GM12878 (cell line): Measurements from ENCODE around the gene MDM4. TPM values are rescaled to one million over a fixed set of nuclear protein-coding genes. Genes with fewer than 3 reads are reported as not detected.

Source experiments
- ATAC-seq: fragments of 200-7000 bp; cut with Tn5 transposase; 3 replicates; pipeline ENCODE4 v1.9.1; 2020; ENCODE audit warnings: mild to moderate bottlenecking, moderate library complexity
- BruUV-seq: library from RNA; stranded (reverse); fragments of 400-500 nt; replicated peaks from 2 replicates; lab custom pipeline; 2021; lab: Mats Ljungman, UMichigan
- CTCF ChIA-PET: fragments of 300-600 bp; sonication (Branson Sonifier 250); formaldehyde crosslinking; extraction: SDS; loops from one replicate; lab custom pipeline; 2021; ENCODE audit warnings: inconsistent platforms; lab: Yijun Ruan, JAX
- POLR2A ChIA-PET: fragments of 350-600 bp; formaldehyde crosslinking; extraction: SDS; loops from one replicate; lab custom pipeline; 2021; ENCODE audit warnings: inconsistent platforms; lab: Charles Lee
- RAD21 ChIA-PET: fragments of 300-600 bp; sonication (Branson Sonifier 250); formaldehyde crosslinking; loops from one replicate; lab custom pipeline; 2023; ENCODE audit warnings: antibody characterized with exemption; ENCODE audit not compliant: unreplicated experiment; lab: Charles Lee
- SMC1A ChIA-PET: fragments of 300-600 bp; sonication (Branson Sonifier 250); formaldehyde crosslinking; loops from one replicate; lab custom pipeline; 2023; ENCODE audit not compliant: unreplicated experiment, uncharacterized antibody; lab: Charles Lee
- DNase-seq: peaks from one replicate; pipeline ENCODE4 v3.0.0-alpha.2; 2011; ENCODE audit warnings: low read depth, low spot score
- FAIRE-seq: peaks from 3 replicates; lab custom pipeline; 2011; peaks lifted over from hg19 to GRCh38; lab: Jason Lieb, UNC
- H2AFZ ChIP-seq: 2 replicates; pipeline ENCODE4 v1.6.0; 2011; ENCODE audit warnings: low read depth, low read length, control low read depth; ENCODE audit not compliant: control insufficient read depth
- H3K27ac ChIP-seq: 2 replicates; pipeline ENCODE4 v1.5.1; 2011; ENCODE audit warnings: control low read depth; ENCODE audit not compliant: control insufficient read depth, insufficient read depth
- H3K27me3 ChIP-seq, 2 experiments: replicated peaks in 1 of 2; 2 replicates each; pipeline versions ENCODE4 v1.6.0 to v1.6.1; 2011; ENCODE audit warnings: low read length in 1 of 2; ENCODE audit not compliant: control insufficient read depth in 2 of 2, insufficient read depth in 2 of 2
- H3K36me3 ChIP-seq, 2 experiments: 2 replicates each; pipeline ENCODE4 v1.5.1; 2011; ENCODE audit warnings: low read length in 1 of 2; ENCODE audit not compliant: control insufficient read depth in 2 of 2, insufficient read depth in 2 of 2
- H3K4me1 ChIP-seq: 2 replicates; pipeline ENCODE4 v1.6.1; 2011; ENCODE audit warnings: mild to moderate bottlenecking, low read length, moderate library complexity, mixed read lengths; ENCODE audit not compliant: control insufficient read depth, insufficient read depth
- H3K4me2 ChIP-seq: 2 replicates; pipeline ENCODE4 v1.6.0; 2011; ENCODE audit warnings: control low read depth; ENCODE audit not compliant: control insufficient read depth, insufficient read depth
- H3K4me3 ChIP-seq: fragments of 200-600 bp; sonication (generic); 2 replicates; pipeline ENCODE4 v1.5.1; 2016
- H3K79me2 ChIP-seq: 2 replicates; pipeline ENCODE4 v1.6.0; 2011; ENCODE audit warnings: low read length; ENCODE audit not compliant: control insufficient read depth, insufficient read depth
- H3K9ac ChIP-seq: 2 replicates; pipeline ENCODE4 v1.8.0; 2011; ENCODE audit warnings: low read length, control low read depth, mixed read lengths; ENCODE audit not compliant: control insufficient read depth, insufficient read depth
- H3K9me3 ChIP-seq: replicated peaks from 3 replicates; pipeline ENCODE4 v1.5.1; 2011; ENCODE audit warnings: mild to moderate bottlenecking, low read length; ENCODE audit not compliant: control insufficient read depth, insufficient read depth
- H4K20me1 ChIP-seq: 2 replicates; pipeline ENCODE4 v1.6.0; 2011; ENCODE audit not compliant: control insufficient read depth, insufficient read depth
- MEF2A ChIP-seq: IDR thresholded peaks from 2 replicates; pipeline ENCODE4 v1.6.1; 2011; ENCODE audit warnings: low read depth, mild to moderate bottlenecking, low read length, moderate library complexity; ENCODE audit not compliant: insufficient read depth
- NKRF ChIP-seq: fragments of 450-650 bp; conservative IDR thresholded peaks from 2 replicates; pipeline ENCODE4 v1.6.1; 2017; ENCODE audit warnings: mild to moderate bottlenecking, moderate library complexity
- POLR2AphosphoS2 ChIP-seq: IDR thresholded peaks from 2 replicates; pipeline ENCODE4 v1.6.1; 2011; ENCODE audit warnings: low read depth, mild to moderate bottlenecking, low read length, improper control_type of control experiment, moderate library complexity
- REST ChIP-seq: IDR thresholded peaks from 2 replicates; pipeline ENCODE4 v1.6.1; 2012; ENCODE audit warnings: mild to moderate bottlenecking, low read depth, low read length
- WGBS: methylation state at CpG from one replicate; pipeline ENCODE4 v1.1.6; 2016; ENCODE audit warnings: low lambda C conversion rate; ENCODE audit not compliant: insufficient replicate concordance, insufficient coverage; ENCODE audit errors: missing lambda C conversion rate; 5-methylcytosine and 5-hydroxymethylcytosine counted together
- in situ Hi-C: fragments of 300-500 bp; cut with MboI; formaldehyde crosslinking; loops from 9 replicates; pipeline ENCODE4 v1.14.3; 2018; ENCODE audit warnings: mixed read lengths
- intact Hi-C: fragments of 100-400 bp; cut with micrococcal nuclease; formaldehyde crosslinking; loops from one replicate; pipeline ENCODE4 v1.14.2; 2022; ENCODE audit not compliant: unreplicated experiment
- polyA plus RNA-seq, 11 experiments: library from polyadenylated mRNA; depleted of rRNA in 4 of 11; unstranded in 6 of 11; stranded (reverse) in 5 of 11; fragments of >200 nt; fragmentation: Nextera tagmentation in 4 of 11; fragmentation: Illumina TruSeq in 1 of 11; extraction: Ambion mirVana in 4 of 11; extraction: Trizol in 1 of 11; gene quantifications; 1 replicate in 1 of 11; 2 replicates in 10 of 11; pipeline versions ENCODE4 v1.2.1 to v1.2.3, GENCODE V29; 2011 to 2016; ENCODE audit warnings: inconsistent platforms in 2 of 11, missing spikeins in 2 of 11, low read depth in 1 of 11
- total RNA-seq, 4 experiments: library from RNA; depleted of rRNA in 3 of 4; stranded (reverse); fragments of >200 nt in 3 of 4; fragmentation: Illumina TruSeq in 1 of 4; extraction: Trizol in 1 of 4; gene quantifications; 2 replicates each; pipeline versions ENCODE4 v1.2.1 to v1.2.3, GENCODE V29; 2013 to 2021

MDM4 gene
- total and polyA plus RNA-seq, 10 of the 15 experiments (the other 5 are each of a cell fraction or from before 2014, with no cell fraction given), result 2.5 to 74.4 (median 22.7) TPM

DNA sequence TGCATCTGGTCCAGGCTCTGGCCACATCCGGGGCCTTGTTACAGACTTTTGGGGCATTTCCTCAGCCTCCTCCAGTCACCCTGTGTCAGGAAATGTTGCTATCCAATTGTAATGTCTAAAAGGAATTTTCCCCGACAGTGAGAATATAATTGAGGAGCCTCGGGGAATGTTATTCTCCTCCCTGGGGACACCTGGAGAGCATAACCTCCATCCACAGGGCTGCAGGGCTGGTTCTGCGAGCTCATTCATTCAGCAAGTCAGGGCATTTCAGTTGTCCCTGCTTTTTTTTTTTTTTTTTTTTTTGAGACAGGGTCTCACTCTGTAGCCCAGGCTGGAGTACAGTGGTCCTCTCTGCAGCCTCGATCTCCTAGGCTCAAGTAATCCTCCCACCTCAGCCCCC is 72.6 kb downstream of the MDM4 start:
- H2AFZ ChIP-seq, result no peak overlapping the region
- H3K36me3 ChIP-seq, result no peaks in the 10 kb centered on the region
- in situ Hi-C loops, result no loop called here
- TF ChIP-seq POLR2AphosphoS2 (no peak), REST (no peak), NKRF (no peak), MEF2A (no peak)
- SMC1A ChIA-PET, result interaction anchor here (1.0 kb wide), 1 partner anchor 20 kb away, joined by 3 read pairs; no protein-coding TSS in a partner anchor
- CTCF ChIA-PET, result interaction anchor here (0.7 to 1.4 kb wide), 2 partner anchors 23 to 175 kb away, joined by 3 to 4 read pairs; no protein-coding TSS in a partner anchor
- H3K27me3 ChIP-seq, result no peaks in the 10 kb centered on the region
- POLR2A ChIA-PET, result no interaction called here
- H3K79me2 ChIP-seq, result no peaks in the 10 kb centered on the region
- no peak overlapping the region for H3K4me3 ChIP-seq
- ATAC-seq (no peak), FAIRE-seq (no peak), DNase-seq (no peak)
- H3K4me1 ChIP-seq, result no peaks in the 10 kb centered on the region
- no peaks in the 10 kb centered on the region for H4K20me1 ChIP-seq
- H3K4me2 ChIP-seq, result no peak overlapping the region
- BruUV-seq, result no TSS peak
- WGBS, result 53% methylated on average over 5 of the region's 5 CpGs
- intact Hi-C loops, result no loop called here
- H3K9ac ChIP-seq, result no peak overlapping the region
- no peak overlapping the region for H3K27ac ChIP-seq
- RAD21 ChIA-PET, result no interaction called here
- H3K9me3 ChIP-seq, result no peaks in the 10 kb centered on the region
